Mesendoderm (in vitro differentiated cells): Measurements from ENCODE around the gene CDK5R1. TPM values are rescaled to one million over a fixed set of nuclear protein-coding genes. Genes with fewer than 3 reads are reported as not detected.

Source experiments
- DNase-seq: peaks from one replicate; pipeline ENCODE4 v3.0.0; 2013
- H2AK5ac ChIP-seq: 2 replicates; pipeline ENCODE4 v1.6.1; 2013; ENCODE audit warnings: low read length, inconsistent platforms
- H2BK120ac ChIP-seq: 2 replicates; pipeline ENCODE4 v1.6.1; 2013; ENCODE audit warnings: low read depth, mild to moderate bottlenecking, low read length, moderate library complexity, mixed read lengths
- H2BK15ac ChIP-seq: replicated peaks from 2 replicates; pipeline ENCODE4 v1.6.1; 2013; ENCODE audit warnings: low read depth, mild to moderate bottlenecking, moderate library complexity
- H2BK5ac ChIP-seq: 2 replicates; pipeline ENCODE4 v1.6.1; 2013; ENCODE audit warnings: low read length, inconsistent platforms
- H3K18ac ChIP-seq: 2 replicates; pipeline ENCODE4 v1.6.1; 2013; ENCODE audit warnings: mild to moderate bottlenecking, low read length, mixed read lengths
- H3K23ac ChIP-seq: one replicate; pipeline ENCODE4 v1.6.1; 2013; ENCODE audit warnings: low read length
- H3K27ac ChIP-seq: 2 replicates; pipeline ENCODE4 v1.5.1; 2013; ENCODE audit warnings: low read depth, mild to moderate bottlenecking, inconsistent platforms, low read length, moderate library complexity
- H3K27me3 ChIP-seq: 2 replicates; pipeline ENCODE4 v1.6.1; 2013; ENCODE audit warnings: low read length, control low read depth, mild to moderate bottlenecking, inconsistent platforms; ENCODE audit not compliant: insufficient read depth, poor library complexity
- H3K36me3 ChIP-seq: 2 replicates; pipeline ENCODE4 v1.6.1; 2013; ENCODE audit warnings: low read length, inconsistent platforms; ENCODE audit not compliant: control insufficient read depth, insufficient read depth
- H3K4ac ChIP-seq: one replicate; pipeline ENCODE4 v1.6.1; 2013; ENCODE audit warnings: low read depth, mild to moderate bottlenecking, low read length, moderate library complexity
- H3K4me1 ChIP-seq: 2 replicates; pipeline ENCODE4 v1.6.1; 2013; ENCODE audit warnings: low read depth, low read length, inconsistent platforms; ENCODE audit not compliant: control insufficient read depth
- H3K4me2 ChIP-seq: 2 replicates; pipeline ENCODE4 v1.6.1; 2013; ENCODE audit warnings: low read length
- H3K4me3 ChIP-seq: 2 replicates; pipeline ENCODE4 v1.5.1; 2013; ENCODE audit warnings: mild to moderate bottlenecking, low read length
- H3K56ac ChIP-seq: one replicate; pipeline ENCODE4 v1.6.1; 2013; ENCODE audit warnings: low read length
- H3K79me1 ChIP-seq: 2 replicates; pipeline ENCODE4 v1.6.1; 2013; ENCODE audit warnings: low read length, inconsistent platforms
- H3K79me2 ChIP-seq: 2 replicates; pipeline ENCODE4 v1.6.1; 2013; ENCODE audit warnings: mild to moderate bottlenecking, low read length; ENCODE audit not compliant: control insufficient read depth, insufficient read depth
- H3K9ac ChIP-seq: 2 replicates; pipeline ENCODE4 v1.6.1; 2013; ENCODE audit warnings: low read length, inconsistent platforms
- H4K5ac ChIP-seq: one replicate; pipeline ENCODE4 v1.6.1; 2013; ENCODE audit warnings: low read length
- H4K8ac ChIP-seq: one replicate; pipeline ENCODE4 v1.6.1; 2013; ENCODE audit warnings: low read depth, mild to moderate bottlenecking, control low read depth, low read length, moderate library complexity
- WGBS: extraction: QIAGEN DNeasy Blood & Tissue Kit; methylation state at CpG from one replicate; pipeline ENCODE4 v1.1.7; 2013; ENCODE audit warnings: low lambda C conversion rate, missing lambda C conversion rate; ENCODE audit not compliant: insufficient coverage; ENCODE audit errors: extremely low coverage; 5-methylcytosine and 5-hydroxymethylcytosine counted together
- polyA plus RNA-seq, 2 experiments: library from polyadenylated mRNA; stranded (reverse); fragments of 200-250 nt; gene quantifications; one replicate each; pipeline ENCODE4 v1.2.3, GENCODE V29; 2013

CDK5R1 gene
- polyA plus RNA-seq (2013, experiment 1 of 2): 4.6 TPM
- polyA plus RNA-seq (2013, experiment 2 of 2): 4.5 TPM

GRCh38 chr17:32486701-32487472 lies at the start of gene CDK5R1:
Gene CDK5R1 (plus strand): TSS chr17:32486993. CDS start chr17:32487621, 628 bp downstream.
- H3K4me1 ChIP-seq: peaks cover 19% of the 10 kb centered on the region
- peak within 1 kb of the TSS; percentile 83 for H3K23ac ChIP-seq
- H2AK5ac ChIP-seq: no peak within 1 kb of the TSS
- peak within 1 kb of the TSS; percentile 80 for H3K9ac ChIP-seq
- H3K4me3 ChIP-seq: peak within 1 kb of the TSS; percentile 54
- H4K5ac ChIP-seq: peak within 1 kb of the TSS; percentile 61
- H3K4me2 ChIP-seq: peak within 1 kb of the TSS; percentile 90
- H4K8ac ChIP-seq: peak within 1 kb of the TSS; percentile 30
- no peak within 1 kb of the TSS for H2BK120ac ChIP-seq
- H3K56ac ChIP-seq: peak within 1 kb of the TSS; percentile 92
- peaks cover 10% of the 10 kb centered on the region for H3K79me1 ChIP-seq
- peak; percentile 84 for DNase-seq
- H3K79me2 ChIP-seq: peaks cover 5% of the 10 kb centered on the region
- peaks cover 2% of the 10 kb centered on the region for H3K36me3 ChIP-seq
- peak within 1 kb of the TSS; percentile 75 for H3K27ac ChIP-seq
- H2BK5ac ChIP-seq: no peak within 1 kb of the TSS
- H2BK15ac ChIP-seq: no peak within 1 kb of the TSS
- peak within 1 kb of the TSS; percentile 91 for H3K18ac ChIP-seq
- no CpG with 5 or more reads among the region's 135 CpGs for WGBS
- no peaks in the 10 kb centered on the region for H3K27me3 ChIP-seq
- peak within 1 kb of the TSS; percentile 92 for H3K4ac ChIP-seq

- H3K9ac ChIP-seq: no peak overlapping the region
- H3K79me1 ChIP-seq: no peaks in the 10 kb centered on the region
- H3K23ac ChIP-seq: no peak overlapping the region
- no peak overlapping the region for H4K5ac ChIP-seq
- H3K56ac ChIP-seq: no peak overlapping the region
- no peak for DNase-seq
- H2BK15ac ChIP-seq: no peak overlapping the region
- no peak overlapping the region for H2AK5ac ChIP-seq
- 100% methylated on average over 1 of the region's 5 CpGs for WGBS
- H4K8ac ChIP-seq: no peak overlapping the region
- no peaks in the 10 kb centered on the region for H3K36me3 ChIP-seq
- no peak overlapping the region for H2BK5ac ChIP-seq
- no peak overlapping the region for H3K4me3 ChIP-seq
- no peak overlapping the region for H3K27ac ChIP-seq
- H3K4ac ChIP-seq: no peak overlapping the region
- no peak overlapping the region for H2BK120ac ChIP-seq
- peaks cover 13% of the 10 kb centered on the region for H3K79me2 ChIP-seq
- no peaks in the 10 kb centered on the region for H3K27me3 ChIP-seq
- no peak overlapping the region for H3K18ac ChIP-seq
- no peak overlapping the region for H3K4me2 ChIP-seq
- H3K4me1 ChIP-seq: no peaks in the 10 kb centered on the region
These were observed 46.1 kb upstream of the CDK5R1 start for GRCh38 chr17:32440722-32441121.

GRCh38 chr17:32441886-32442285 lies 44.9 kb upstream of the CDK5R1 start:
- H3K79me1 ChIP-seq: peaks cover 3% of the 10 kb centered on the region
- no peak overlapping the region for H3K56ac ChIP-seq
- H3K4ac ChIP-seq: no peak overlapping the region
- no peak overlapping the region for H3K27ac ChIP-seq
- no peak overlapping the region for H2BK5ac ChIP-seq
- H3K4me3 ChIP-seq: no peak overlapping the region
- no peak overlapping the region for H2BK15ac ChIP-seq
- no peaks in the 10 kb centered on the region for H3K27me3 ChIP-seq
- H2AK5ac ChIP-seq: no peak overlapping the region
- WGBS: no CpG with 5 or more reads among the region's 2 CpGs
- DNase-seq: no peak
- H3K79me2 ChIP-seq: peaks cover 23% of the 10 kb centered on the region
- H3K18ac ChIP-seq: no peak overlapping the region
- H4K5ac ChIP-seq: no peak overlapping the region
- no peak overlapping the region for H3K23ac ChIP-seq
- H2BK120ac ChIP-seq: no peak overlapping the region
- no peak overlapping the region for H3K9ac ChIP-seq
- no peak overlapping the region for H3K4me2 ChIP-seq
- no peaks in the 10 kb centered on the region for H3K4me1 ChIP-seq
- no peaks in the 10 kb centered on the region for H3K36me3 ChIP-seq
- no peak overlapping the region for H4K8ac ChIP-seq

- no peak overlapping the region for H2BK120ac ChIP-seq
- peaks cover 6% of the 10 kb centered on the region for H3K79me1 ChIP-seq
- no peaks in the 10 kb centered on the region for H3K4me1 ChIP-seq
- no peak overlapping the region for H3K23ac ChIP-seq
- H2BK15ac ChIP-seq: no peak overlapping the region
- no peak overlapping the region for H3K4me2 ChIP-seq
- no peaks in the 10 kb centered on the region for H3K27me3 ChIP-seq
- no peak overlapping the region for H3K27ac ChIP-seq
- no peak overlapping the region for H2BK5ac ChIP-seq
- H4K8ac ChIP-seq: no peak overlapping the region
- no peak overlapping the region for H2AK5ac ChIP-seq
- H3K18ac ChIP-seq: no peak overlapping the region
- H3K4me3 ChIP-seq: no peak overlapping the region
- H3K36me3 ChIP-seq: no peaks in the 10 kb centered on the region
- no peak overlapping the region for H4K5ac ChIP-seq
- H3K4ac ChIP-seq: no peak overlapping the region
- no peak for DNase-seq
- peaks cover 26% of the 10 kb centered on the region for H3K79me2 ChIP-seq
- no peak overlapping the region for H3K56ac ChIP-seq
- no peak overlapping the region for H3K9ac ChIP-seq
- WGBS: no CpG with 5 or more reads among the region's 29 CpGs
These were observed 42.9 kb upstream of the CDK5R1 start for GRCh38 chr17:32443827-32444300.

- no CpG with 5 or more reads among the region's 74 CpGs for WGBS
- H3K4me3 ChIP-seq: peak within 1 kb of the TSS; percentile 25
- no peaks in the 10 kb centered on the region for H3K27me3 ChIP-seq
- peak; percentile 99 for DNase-seq
- H4K5ac ChIP-seq: no peak within 1 kb of the TSS
- H3K4ac ChIP-seq: peak within 1 kb of the TSS; percentile 98
- H4K8ac ChIP-seq: peak within 1 kb of the TSS; percentile 29
- peak within 1 kb of the TSS; percentile 81 for H2BK5ac ChIP-seq
- H3K36me3 ChIP-seq: no peaks in the 10 kb centered on the region
- H3K23ac ChIP-seq: no peak within 1 kb of the TSS
- no peak within 1 kb of the TSS for H2BK15ac ChIP-seq
- peaks cover 30% of the 10 kb centered on the region for H3K79me2 ChIP-seq
- peak within 1 kb of the TSS; percentile 98 for H3K56ac ChIP-seq
- H3K27ac ChIP-seq: peak within 1 kb of the TSS; percentile 54
- no peak within 1 kb of the TSS for H2AK5ac ChIP-seq
- H3K79me1 ChIP-seq: peaks cover 6% of the 10 kb centered on the region
- H3K4me1 ChIP-seq: no peaks in the 10 kb centered on the region
- peak within 1 kb of the TSS; percentile 99 for H3K18ac ChIP-seq
- peak within 1 kb of the TSS; percentile 75 for H3K4me2 ChIP-seq
- H2BK120ac ChIP-seq: peak within 1 kb of the TSS; percentile 46
- peak within 1 kb of the TSS; percentile 59 for H3K9ac ChIP-seq
These were observed 42.3 kb upstream of the CDK5R1 start, which contains the start of gene PSMD11 for GRCh38 chr17:32444301-32445073. Gene PSMD11 (plus strand): TSS chr17:32444510. CDS start chr17:32444524, 14 bp downstream.
